NCI-H526 treated with DMSO at 0.1 percent for 48 hours (cell line): Measurements from ENCODE around the gene CALD1.

Source experiments
- DNase-seq: peaks from one replicate; lab custom pipeline; 2025; lab: John Stamatoyannopoulos, UW

The CALD1 gene

GRCh38 chr7:134893920-134894319 lies 114.5 kb downstream of the CALD1 start:
- no peak for DNase-seq

DNA sequence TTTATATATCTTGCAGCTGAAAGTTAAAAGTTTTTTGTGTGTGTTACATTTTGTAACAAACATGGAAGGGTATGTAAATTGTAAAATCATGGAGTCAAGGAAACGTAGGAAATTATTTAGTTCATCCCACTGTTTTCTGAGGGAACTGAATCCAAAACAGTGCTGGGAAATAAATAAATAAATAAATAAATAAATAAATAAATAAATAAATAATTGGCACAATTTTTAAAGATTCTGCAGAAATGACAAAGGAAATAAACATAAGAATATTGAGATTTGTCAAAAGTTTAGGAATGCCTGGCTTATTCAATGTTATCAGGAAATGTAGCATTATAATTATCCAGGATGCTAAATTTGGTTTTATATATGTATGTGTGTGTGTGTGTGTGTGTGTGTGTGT lies 115.5 kb downstream of the CALD1 start:
- no peak for DNase-seq

DNA sequence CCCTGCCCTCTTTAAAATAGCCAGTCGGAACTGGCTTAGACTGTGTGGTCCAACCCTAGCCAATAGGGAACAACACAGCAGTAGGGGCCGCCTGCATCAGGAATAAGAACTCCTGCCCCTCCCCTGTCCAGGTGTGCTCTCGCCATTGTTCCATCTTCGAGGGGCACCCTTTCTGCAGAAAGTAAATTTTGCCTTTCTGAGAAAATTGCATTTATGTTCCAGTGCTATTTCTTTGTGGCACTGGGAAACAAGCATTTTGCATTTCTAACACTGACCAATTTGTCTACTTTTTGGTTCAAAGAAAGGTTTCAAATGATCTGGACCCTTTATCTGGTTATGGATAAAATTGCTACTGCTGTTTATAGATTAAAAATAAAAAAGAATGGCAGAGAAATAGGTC lies 116.6 kb downstream of the CALD1 start:
- no peak for DNase-seq

DNA sequence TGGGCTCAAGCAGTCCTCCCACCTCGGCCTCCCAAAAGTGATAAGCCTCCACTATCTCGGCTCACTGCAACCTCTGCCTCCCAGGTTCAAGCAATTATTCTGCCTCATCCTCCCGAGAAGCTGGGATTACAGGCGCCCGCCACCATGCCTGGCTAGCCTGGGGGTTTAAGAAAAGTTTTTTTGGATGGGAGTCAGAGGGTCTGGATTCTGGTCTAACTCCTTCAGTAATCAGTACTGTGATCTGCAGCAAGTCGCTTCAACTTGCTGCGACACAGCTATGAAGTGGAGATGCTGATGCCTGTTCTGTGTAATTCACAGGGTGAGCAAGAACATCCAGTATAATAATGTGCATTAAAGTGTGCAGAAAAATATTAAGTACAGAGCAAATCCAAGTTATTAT lies 118.5 kb downstream of the CALD1 start:
- DNase-seq = no peak

DNA sequence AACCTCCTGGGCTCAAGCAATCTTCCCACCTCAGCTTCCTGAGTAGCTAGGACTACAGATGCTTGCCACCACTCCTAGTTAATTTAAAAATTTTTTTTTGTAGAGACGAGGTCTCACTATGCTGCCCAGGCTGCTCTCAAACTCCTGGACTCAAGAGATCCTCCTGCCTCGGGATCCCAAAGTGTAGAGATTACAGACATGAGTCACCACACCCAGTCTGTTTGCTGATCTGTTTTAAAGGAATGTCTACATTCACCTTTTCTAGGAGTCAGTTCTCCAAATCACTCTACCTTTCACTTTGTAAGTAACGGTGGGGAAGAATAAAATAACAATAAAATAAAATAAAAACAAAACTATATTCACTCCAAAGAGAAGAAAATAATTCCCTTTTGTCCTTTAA lies 120.3 kb downstream of the CALD1 start:
- no peak for DNase-seq

DNA sequence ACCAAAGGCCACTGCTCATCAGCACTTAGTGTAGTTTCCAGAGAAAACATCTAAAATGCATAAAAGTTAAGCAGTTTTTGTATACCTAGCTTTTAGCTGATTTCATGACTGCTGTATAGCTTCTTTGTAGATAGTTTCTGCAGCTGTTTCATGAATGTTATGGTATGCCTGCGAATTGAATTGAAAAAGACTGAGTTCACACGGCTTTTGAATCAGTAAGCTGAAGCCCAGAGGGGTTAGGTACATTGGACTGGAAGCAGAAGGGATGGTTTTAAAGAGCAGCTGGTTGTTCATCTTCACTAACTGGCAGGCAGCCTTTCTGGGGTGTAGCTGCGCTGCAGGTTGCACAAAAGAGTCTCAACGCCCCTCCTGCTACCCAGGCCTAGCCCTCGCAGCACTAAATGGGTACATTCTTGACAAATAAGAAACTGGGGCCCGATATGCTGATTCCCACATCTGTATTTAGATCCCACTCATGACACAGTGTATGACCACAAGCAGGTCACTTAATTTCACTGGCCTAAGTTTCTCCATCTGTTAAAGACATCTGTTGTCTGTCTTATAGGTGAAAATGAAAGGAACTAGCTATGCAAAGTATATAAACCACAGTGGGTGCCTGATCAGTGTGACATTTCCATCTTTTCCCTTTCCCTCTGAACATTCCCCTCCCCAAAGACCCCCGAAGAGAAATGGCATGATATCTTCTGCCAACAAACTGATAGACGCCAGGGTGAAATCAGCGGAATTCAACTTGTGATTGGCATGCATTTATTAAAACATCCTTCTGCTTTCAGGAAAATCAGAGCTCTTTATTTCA lies 120.9 kb downstream of the CALD1 start:
- DNase-seq = peak; percentile 29

DNA sequence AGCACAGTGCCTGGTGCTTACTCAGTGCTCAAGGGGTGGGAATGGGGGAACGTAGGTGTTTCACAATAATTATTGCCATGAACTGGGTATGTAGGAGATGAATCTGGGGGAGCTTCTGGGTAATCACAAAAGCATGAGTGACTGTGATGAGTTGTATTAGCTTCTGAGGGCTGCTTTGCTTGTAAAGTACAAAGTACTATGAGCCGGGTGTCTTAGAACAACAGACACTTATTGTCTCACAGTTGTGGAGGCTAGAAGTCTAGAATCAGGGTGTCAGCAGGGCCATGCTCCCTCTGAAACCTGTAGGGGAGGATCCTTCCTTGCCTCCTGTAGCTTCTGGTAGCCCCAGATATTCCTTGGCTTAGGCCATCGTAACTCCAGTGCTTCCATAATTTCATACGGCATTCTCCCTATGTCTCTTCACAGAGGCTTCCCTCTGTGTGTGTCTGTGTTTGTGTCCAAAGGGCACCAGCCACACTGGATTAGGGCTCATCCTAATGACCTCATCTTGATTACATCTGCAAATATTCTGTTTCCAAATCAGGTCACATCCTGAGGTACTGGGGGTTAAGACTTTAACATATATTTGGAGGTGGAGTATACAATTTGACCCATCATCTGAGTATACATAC lies 122.1 kb downstream of the CALD1 start:
- DNase-seq = no peak

- DNase-seq = no peak
Observed at GRCh38 chr7:134902058-134902457, 122.6 kb downstream of the CALD1 start.

DNA sequence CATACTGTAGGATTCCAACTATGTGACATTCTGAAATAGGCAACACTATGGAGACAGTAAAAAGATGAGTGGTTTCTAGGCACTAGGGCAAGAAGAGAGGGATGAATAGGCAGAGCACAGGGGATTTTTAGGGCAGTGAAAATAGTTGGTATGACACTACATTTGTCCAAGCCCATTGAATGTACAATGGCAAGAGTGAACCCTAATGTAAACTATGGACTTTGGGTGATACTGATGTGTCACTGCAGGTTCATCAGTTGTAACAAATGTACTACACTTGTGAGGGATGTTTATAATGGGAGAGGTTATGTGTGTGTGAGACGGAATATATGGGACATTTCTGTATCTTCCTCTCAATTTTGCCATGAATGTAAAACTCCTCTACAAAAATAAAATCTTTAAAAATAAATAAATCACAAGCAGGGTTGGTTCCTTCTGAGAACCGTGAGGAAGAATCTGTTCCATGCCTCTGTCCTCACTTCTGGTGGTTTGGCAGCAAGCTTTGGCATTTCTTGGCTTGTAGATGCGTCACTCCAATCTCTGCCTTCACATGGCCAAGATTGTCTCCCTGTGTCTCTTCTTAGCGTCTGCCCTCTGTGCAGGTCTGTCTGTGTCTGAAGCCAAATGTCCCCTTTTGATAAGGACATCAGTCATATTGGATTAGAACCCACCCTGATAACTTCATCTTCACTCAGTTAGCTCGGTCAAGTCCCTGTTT lies 123.8 kb downstream of the CALD1 start:
- no peak for DNase-seq

GRCh38 chr7:134905375-134905774 lies 125.9 kb downstream of the CALD1 start:
- DNase-seq = no peak

DNA sequence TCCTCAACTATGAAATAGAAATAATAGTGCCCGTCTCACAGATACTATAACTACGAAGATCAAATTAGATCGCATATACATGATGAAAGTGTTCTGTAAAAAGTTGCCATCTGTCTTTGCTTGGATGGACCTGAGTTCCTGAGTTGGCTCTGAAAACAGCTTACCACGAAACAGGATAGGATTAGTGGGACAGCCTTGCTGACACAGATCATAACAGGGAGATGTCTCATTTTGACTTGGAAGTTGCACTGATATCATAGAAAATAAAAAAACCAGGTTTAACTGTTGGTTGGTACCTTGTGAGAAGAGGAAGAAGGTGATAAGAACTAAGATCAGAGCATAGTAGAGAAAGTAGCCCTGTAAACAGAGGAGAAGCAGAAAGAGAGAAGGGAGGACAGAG lies 127.6 kb downstream of the CALD1 start:
- DNase-seq = no peak

GRCh38 chr7:134907639-134908038 lies 128.2 kb downstream of the CALD1 start:
- no peak for DNase-seq

DNA sequence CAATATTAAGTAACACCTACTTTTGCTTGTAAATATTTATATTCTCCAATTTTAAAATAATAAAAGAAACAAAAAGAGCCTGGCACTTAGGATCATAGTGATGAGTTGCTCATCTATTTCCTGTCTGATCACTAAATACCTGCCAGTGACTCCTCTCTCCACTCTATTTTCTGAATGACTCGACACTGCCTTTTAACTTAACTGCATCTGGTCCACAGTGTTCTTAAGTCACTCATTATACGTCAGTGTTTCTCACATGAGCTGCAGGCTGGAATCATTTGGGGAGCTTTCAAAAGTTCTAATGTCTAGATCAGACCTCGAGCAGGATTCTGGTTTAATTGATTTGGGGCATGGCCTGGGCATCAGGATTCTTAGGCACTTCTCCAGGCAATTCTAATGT lies 128.9 kb downstream of the CALD1 start:
- no peak for DNase-seq

GRCh38 chr7:134910214-134910890 lies 130.9 kb downstream of the CALD1 start:
- DNase-seq = no peak

DNA sequence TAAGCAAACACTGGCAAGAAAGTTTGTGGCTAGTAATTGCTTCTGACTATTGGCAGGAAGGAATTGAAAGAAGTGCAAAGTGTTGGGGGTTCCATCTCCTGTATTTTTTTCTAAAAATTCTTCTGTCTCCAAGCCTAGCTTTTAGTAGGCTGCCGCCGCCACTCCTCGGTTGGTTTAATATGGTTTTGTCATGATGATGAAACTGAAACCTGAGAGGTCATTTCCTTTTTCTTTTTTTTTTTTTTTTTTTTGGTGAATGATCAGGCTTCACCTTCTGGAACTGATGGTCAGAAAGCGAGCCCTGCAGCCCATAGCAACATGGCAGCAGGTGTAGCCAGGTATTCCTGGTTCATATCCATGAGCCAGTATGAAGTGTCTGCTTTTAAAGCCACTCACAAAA lies 131.5 kb downstream of the CALD1 start:
- no peak for DNase-seq

- DNase-seq = no peak
Observed at GRCh38 chr7:134916171-134916883, 136.9 kb downstream of the CALD1 start.

GRCh38 chr7:134919240-134919641 lies 139.8 kb downstream of the CALD1 start:
- no peak for DNase-seq

GRCh38 chr7:134920026-134920753 lies 140.8 kb downstream of the CALD1 start:
- no peak for DNase-seq

DNA sequence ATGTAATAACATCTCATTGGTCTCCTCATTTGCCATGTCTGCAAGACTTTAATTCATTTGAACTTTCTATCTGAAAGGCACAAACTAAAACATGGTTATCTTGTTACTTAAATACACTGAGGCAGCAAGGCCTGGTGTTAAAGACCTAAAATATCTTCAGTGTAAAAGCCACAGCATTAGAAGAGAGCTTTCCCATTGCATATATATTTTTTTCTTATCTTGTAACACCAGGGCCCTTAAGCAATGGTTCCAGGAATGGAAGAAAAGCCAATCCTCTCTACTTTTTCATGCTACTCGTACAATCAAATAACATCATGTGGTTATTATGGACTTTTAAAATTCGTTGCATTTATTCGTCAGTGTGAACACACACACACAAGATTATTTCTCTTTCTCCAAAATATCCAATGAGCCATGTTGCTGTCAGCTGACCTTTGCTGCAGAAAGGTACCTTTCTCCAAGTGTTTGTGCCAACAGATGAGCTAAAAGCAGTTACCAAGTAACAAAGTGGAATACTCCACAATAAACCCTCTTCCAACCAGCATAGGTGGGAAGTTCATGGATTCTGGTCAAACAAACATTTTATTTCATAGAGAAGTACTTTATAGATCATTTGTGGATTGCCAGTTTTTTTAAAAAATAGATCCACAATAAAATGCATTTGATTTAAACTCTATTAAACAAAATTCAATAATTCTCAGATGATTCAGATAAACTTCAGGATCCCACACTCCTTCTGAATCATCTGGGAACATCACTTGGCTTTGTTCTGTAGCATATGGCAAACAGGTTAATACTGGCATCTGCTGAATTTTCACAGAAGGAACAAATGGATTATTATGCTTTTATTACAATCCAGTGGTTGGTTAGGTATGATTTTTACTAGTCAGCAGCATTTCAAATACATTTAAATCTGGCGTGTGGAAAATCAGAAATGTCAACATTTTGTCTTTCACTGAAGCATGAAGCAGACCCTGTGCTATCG lies 143.6 kb downstream of the CALD1 start:
- no peak for DNase-seq

GRCh38 chr7:134925766-134926165 lies 146.3 kb downstream of the CALD1 start:
- no peak for DNase-seq
